ENCODE measurements around the gene GCLC. TPM values are rescaled to one million over a fixed set of nuclear protein-coding genes. Genes with fewer than 3 reads are reported as not detected.
A peak's percentile ranks its signal among the peaks of the same experiment; 100 is the strongest.
"Not testable (repeated sequence)": the region's sequence is repeated elsewhere in the genome, so short reads cannot be mapped to it uniquely, and the experiment has no call there.

GCLC gene
- 11.7 TPM for polyA plus RNA-seq (2013, experiment 1 of 2; ENCODE audit: insufficient read length)
- polyA plus RNA-seq (2013, experiment 2 of 2; ENCODE audit: insufficient read length) = 14.5 TPM

- DNase-seq = peak; percentile 96
Measured at GRCh38 chr6:53544470-53545308, at the start of gene GCLC. Gene GCLC, minus strand, starts transcription at chr6:53545101. Its CDS starts 456 bp downstream, at chr6:53544645.

GRCh38 chr6:53594596-53594995 lies 49.7 kb upstream of the GCLC start:
- no peak for DNase-seq

- DNase-seq = peak; percentile 64
Measured at GRCh38 chr6:53593001-53593488, 48.1 kb upstream of the GCLC start.

GRCh38 chr6:53591873-53592272 lies 47.0 kb upstream of the GCLC start:
- no peak for DNase-seq

GRCh38 chr6:53588816-53589509 lies 44.1 kb upstream of the GCLC start:
- no peak for DNase-seq

GRCh38 chr6:53587291-53587690 lies 42.4 kb upstream of the GCLC start:
- no peak for DNase-seq

- DNase-seq = no peak
Measured at GRCh38 chr6:53585208-53585900, 40.5 kb upstream of the GCLC start.

- no peak for DNase-seq
Measured at GRCh38 chr6:53584726-53585125, 39.8 kb upstream of the GCLC start.

- no peak for DNase-seq
Measured at GRCh38 chr6:53583451-53583850, 38.5 kb upstream of the GCLC start.

- peak; percentile 34 for DNase-seq
Measured at GRCh38 chr6:53582963-53583362, 38.1 kb upstream of the GCLC start.

- no peak for DNase-seq
Measured at GRCh38 chr6:53581856-53582255, 37.0 kb upstream of the GCLC start.

GRCh38 chr6:53581173-53581773 lies 36.4 kb upstream of the GCLC start:
- DNase-seq = peak; percentile 32

GRCh38 chr6:53579338-53579737 lies 34.4 kb upstream of the GCLC start:
- peak; percentile 9 for DNase-seq

- DNase-seq = no peak
Measured at GRCh38 chr6:53578371-53578770, 33.5 kb upstream of the GCLC start.

- DNase-seq = no peak
Measured at GRCh38 chr6:53573299-53573698, 28.4 kb upstream of the GCLC start.

GRCh38 chr6:53572379-53572778 lies 27.5 kb upstream of the GCLC start:
- not testable (repeated sequence) for DNase-seq

- DNase-seq = no peak
Measured at GRCh38 chr6:53568776-53569616, 24.1 kb upstream of the GCLC start.

GRCh38 chr6:53567701-53568100 lies 22.8 kb upstream of the GCLC start:
- no peak for DNase-seq

- no peak for DNase-seq
Measured at GRCh38 chr6:53566755-53567154, 21.9 kb upstream of the GCLC start.

- no peak for DNase-seq
Measured at GRCh38 chr6:53565886-53566285, 21.0 kb upstream of the GCLC start.

- DNase-seq = no peak
Measured at GRCh38 chr6:53564401-53565065, 19.6 kb upstream of the GCLC start.

All from fibroblast of skin of back (primary cell).